Peyer's patch (tissue), 4 donors: Measurements from ENCODE around the gene CRX. TPM values are rescaled to one million over a fixed set of nuclear protein-coding genes. Genes with fewer than 3 reads are reported as not detected.
A peak's percentile ranks its signal among the peaks of the same experiment; 100 is the strongest.

ENCODE experiments used
- DNase-seq, 3 donors: peaks; one replicate each; pipeline ENCODE4 v3.0.0-alpha.2; 2017 to 2019
- H3K27ac ChIP-seq, 4 donors: fragments of 200-600 bp; sonication (generic); one replicate each; pipeline ENCODE4 v1.5.1; 2016 to 2019
- H3K27me3 ChIP-seq, 2 donors: fragments of 200-600 bp; sonication (generic); one replicate each; pipeline ENCODE4 v1.5.1; 2019
- H3K36me3 ChIP-seq, 3 donors: fragments of 200-600 bp; sonication (generic); one replicate each; pipeline ENCODE4 v1.5.1; 2016 to 2019
- H3K4me1 ChIP-seq, 4 donors: fragments of 200-600 bp; sonication (generic); one replicate each; pipeline ENCODE4 v1.5.1; 2016 to 2019
- H3K4me3 ChIP-seq, 4 donors: fragments of 200-600 bp; sonication (generic); 1 replicate in 3 of 4; 2 replicates in 1 of 4; pipeline ENCODE4 v1.5.1; 2016 to 2019; ENCODE audit warnings: mild to moderate bottlenecking in 1 of 4
- H3K9me3 ChIP-seq, 4 donors: fragments of 200-600 bp; sonication (generic); one replicate each; pipeline ENCODE4 v1.5.1; 2016 to 2019; ENCODE audit warnings: mild to moderate bottlenecking in 1 of 4
- POLR2A ChIP-seq, 2 donors: fragments of 450-650 bp; IDR thresholded peaks; one replicate each; pipeline ENCODE4 v1.5.1; 2017; ENCODE audit warnings: antibody characterized with exemption in 2 of 2, mild to moderate bottlenecking in 2 of 2, moderate library complexity in 2 of 2
- total RNA-seq, 4 donors: library from RNA; depleted of rRNA; stranded (reverse); fragments of >200 nt; gene quantifications; one replicate each; pipeline ENCODE4 v1.1.0, GENCODE V29; 2016
- TF ChIP-seq, protein P1 (sequence below), 6 experiments: fragments of 450-650 bp in 4 of 6; fragments of 200-600 bp in 2 of 6; sonication (generic) in 1 of 6; IDR thresholded peaks; one replicate each; pipeline ENCODE4 v1.5.1; 2017 to 2019; ENCODE audit warnings: antibody characterized with exemption in 6 of 6, mild to moderate bottlenecking in 3 of 6, moderate library complexity in 1 of 6

CRX gene
- total RNA-seq, 4 donors from 2014 or later, result not detected

DNA sequence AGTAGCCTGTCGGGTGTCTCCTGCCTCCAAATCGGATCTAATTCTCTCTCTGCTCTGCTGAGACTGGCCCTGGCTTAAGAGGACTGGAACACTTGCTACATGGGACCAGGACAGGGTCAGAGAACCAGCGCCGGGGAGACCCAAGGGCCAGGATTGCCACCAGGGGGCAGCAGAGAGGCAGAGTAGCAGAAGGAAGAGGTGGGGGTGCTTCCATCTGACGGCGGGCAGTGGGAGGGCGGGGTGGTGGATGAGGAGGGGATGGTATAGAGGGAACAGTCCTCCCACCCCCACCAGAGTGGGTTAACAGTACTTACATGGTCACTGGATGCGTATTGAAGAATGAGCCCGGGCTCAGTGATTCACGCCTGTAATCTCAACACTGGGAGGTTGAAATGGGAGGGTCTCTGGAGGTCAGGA, 31.3 kb upstream of the CRX start:
- TF ChIP-seq POLR2A (IDR thresholded peaks at IDR 0.05), result no peak
- TF ChIP-seq, protein P1, sequence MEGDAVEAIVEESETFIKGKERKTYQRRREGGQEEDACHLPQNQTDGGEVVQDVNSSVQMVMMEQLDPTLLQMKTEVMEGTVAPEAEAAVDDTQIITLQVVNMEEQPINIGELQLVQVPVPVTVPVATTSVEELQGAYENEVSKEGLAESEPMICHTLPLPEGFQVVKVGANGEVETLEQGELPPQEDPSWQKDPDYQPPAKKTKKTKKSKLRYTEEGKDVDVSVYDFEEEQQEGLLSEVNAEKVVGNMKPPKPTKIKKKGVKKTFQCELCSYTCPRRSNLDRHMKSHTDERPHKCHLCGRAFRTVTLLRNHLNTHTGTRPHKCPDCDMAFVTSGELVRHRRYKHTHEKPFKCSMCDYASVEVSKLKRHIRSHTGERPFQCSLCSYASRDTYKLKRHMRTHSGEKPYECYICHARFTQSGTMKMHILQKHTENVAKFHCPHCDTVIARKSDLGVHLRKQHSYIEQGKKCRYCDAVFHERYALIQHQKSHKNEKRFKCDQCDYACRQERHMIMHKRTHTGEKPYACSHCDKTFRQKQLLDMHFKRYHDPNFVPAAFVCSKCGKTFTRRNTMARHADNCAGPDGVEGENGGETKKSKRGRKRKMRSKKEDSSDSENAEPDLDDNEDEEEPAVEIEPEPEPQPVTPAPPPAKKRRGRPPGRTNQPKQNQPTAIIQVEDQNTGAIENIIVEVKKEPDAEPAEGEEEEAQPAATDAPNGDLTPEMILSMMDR (IDR thresholded peaks at IDR 0.05), result peak in 5 of 6 experiments; percentile 61 to 83 (median 63)
- Histone ChIP-seq H3K27me3 (no peaks in the 10 kb centered on the region), H3K4me1 (peaks cover 0 to 4% (median 0%) of the 10 kb centered on the region in 4 donors), H3K9me3 (peaks cover 0 to 4% (median 0%) of the 10 kb centered on the region in 4 donors), H3K4me3 (no peak overlapping the region), H3K36me3 (peaks cover 0 to 12% (median 0%) of the 10 kb centered on the region in 3 donors), H3K27ac (no peak overlapping the region)
- DNase-seq, result peak; percentile 74 to 91 (median 85)

DNA sequence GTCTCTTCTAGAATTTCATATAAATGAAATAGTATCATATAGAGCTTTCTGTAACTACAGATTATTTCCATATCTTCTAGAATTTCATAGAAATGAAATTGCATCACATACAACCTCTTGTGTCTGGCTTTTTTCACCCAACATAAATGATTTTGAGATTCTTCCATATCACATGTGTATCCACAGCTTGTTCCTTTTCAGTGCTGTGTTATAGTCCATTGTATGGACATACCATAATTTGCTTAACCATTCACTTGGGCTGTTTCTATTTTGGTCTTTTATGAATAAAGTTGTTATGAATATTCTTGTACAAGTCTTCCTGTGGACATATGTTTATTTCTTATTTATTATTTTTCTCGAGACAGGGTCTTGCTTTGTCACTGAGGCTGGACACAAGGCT, 29.1 kb upstream of the CRX start:
- Histone ChIP-seq H3K4me3 (no peak overlapping the region), H3K36me3 (no peaks in the 10 kb centered on the region), H3K27ac (no peak overlapping the region), H3K27me3 (no peaks in the 10 kb centered on the region), H3K4me1 (peaks cover 0 to 4% (median 0%) of the 10 kb centered on the region in 4 donors), H3K9me3 (peaks cover 0 to 4% (median 0%) of the 10 kb centered on the region in 4 donors)
- no peak for TF ChIP-seq POLR2A (IDR thresholded peaks at IDR 0.05)
- TF ChIP-seq, protein P1 (IDR thresholded peaks at IDR 0.05), result no peak
- DNase-seq, result no peak

DNA sequence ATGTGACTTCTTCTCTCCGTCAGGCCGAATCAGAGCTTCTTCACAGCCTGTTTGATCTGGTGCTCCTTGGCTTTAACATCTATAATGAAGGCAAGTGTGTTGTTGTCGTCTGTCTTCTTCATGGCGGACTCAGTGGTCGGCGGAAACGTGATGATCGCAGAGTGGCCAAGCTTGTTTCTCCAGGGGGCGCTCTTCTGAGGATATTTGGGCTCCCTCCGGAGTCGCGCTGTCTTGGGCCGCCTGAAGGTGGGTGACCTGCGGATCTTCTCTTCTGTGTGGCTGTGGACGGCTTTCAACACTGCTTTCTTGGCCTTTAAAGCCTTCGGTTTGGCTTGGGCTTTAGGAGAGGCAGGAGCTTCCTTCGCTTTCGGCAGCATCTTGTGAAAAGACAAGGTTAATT, 27.2 kb upstream of the CRX start:
- H3K9me3 ChIP-seq, result peaks cover 0 to 4% (median 0%) of the 10 kb centered on the region in 4 donors
- H3K4me3 ChIP-seq, result no peak overlapping the region
- DNase-seq, result no peak
- no peak overlapping the region for H3K27ac ChIP-seq
- H3K36me3 ChIP-seq, result no peaks in the 10 kb centered on the region
- no peaks in the 10 kb centered on the region for H3K27me3 ChIP-seq
- peaks cover 0 to 4% (median 0%) of the 10 kb centered on the region in 4 donors for H3K4me1 ChIP-seq
- TF ChIP-seq, protein P1 (IDR thresholded peaks at IDR 0.05), result no peak
- TF ChIP-seq POLR2A (IDR thresholded peaks at IDR 0.05), result no peak

DNA sequence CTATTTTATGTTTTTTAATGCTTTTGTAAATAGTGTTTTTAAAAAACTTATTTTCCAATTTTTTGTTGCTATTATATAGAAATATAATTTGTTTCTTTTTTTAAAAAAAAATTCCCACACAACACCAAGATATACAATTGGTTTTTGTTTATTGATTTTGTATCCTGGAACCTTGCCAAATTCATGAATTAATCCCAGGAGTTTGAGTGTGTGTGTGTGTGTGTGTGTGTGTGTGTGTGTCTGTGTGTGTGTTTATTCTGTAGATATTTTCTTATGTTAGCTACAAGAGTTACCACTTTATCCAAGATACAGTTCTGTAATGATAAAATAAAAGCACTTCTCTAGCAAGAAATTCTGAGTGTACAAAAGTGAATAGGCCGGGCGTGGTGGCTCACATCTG, 25.0 kb upstream of the CRX start:
- Histone ChIP-seq H3K27me3 (no peaks in the 10 kb centered on the region), H3K4me1 (no peaks in the 10 kb centered on the region), H3K9me3 (peaks cover 0 to 4% (median 0%) of the 10 kb centered on the region in 4 donors), H3K27ac (no peak overlapping the region), H3K4me3 (no peak overlapping the region), H3K36me3 (no peaks in the 10 kb centered on the region)
- no peak for DNase-seq
- TF ChIP-seq, protein P1 (IDR thresholded peaks at IDR 0.05), result no peak
- no peak for TF ChIP-seq POLR2A (IDR thresholded peaks at IDR 0.05)

DNA sequence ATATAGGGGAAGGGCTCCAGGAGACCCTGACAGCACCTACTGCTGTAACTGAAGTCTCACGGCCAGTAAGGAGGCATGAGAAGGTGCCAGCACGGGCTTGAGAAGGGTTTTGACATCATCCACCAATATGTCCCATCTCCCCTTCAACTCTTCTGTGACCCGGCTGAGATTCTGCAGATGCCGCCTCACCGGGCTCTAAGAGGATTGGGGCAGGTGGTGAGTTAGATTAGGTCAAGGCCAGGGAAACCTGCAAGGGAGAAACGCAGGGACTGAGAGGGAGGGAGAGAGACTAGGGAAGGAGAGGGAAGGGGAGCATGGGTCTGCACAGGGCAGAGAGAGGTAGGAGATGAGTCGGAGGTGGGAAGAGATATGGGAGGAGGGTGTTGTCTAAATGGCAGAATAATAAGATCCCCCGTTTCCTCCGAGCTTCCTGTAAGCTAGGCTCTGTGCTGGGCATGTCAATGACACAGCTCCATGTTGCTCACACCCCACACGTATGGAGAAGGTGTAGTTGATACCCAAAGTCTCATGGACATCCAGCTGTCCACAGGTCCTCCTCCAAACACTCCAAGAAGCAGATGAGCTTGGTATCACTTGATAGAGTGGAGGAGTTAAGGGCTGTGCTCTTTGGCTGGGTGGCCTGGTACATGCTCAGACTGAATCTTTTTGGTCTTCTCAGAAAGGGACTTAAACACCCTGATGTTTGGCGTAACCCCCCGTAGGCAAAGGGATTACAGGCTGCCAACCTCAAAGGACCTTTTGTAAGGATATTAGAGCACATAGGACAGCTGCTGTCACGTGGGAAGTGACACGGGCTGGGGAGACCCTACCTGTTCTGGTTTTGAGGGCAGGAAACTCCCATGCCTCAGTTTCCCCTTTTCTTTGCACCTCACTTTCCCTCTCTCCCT, 23.5 kb upstream of the CRX start:
- no peak overlapping the region for H3K27ac ChIP-seq
- no peak for DNase-seq

More for the DNA sequence above, 23.5 kb upstream of the CRX start:
- Histone ChIP-seq H3K4me3 (no peak overlapping the region), H3K4me1 (no peaks in the 10 kb centered on the region), H3K27me3 (no peaks in the 10 kb centered on the region), H3K9me3 (no peaks in the 10 kb centered on the region), H3K36me3 (no peaks in the 10 kb centered on the region)
- TF ChIP-seq, protein P1 (IDR thresholded peaks at IDR 0.05), result no peak
- TF ChIP-seq POLR2A (IDR thresholded peaks at IDR 0.05), result no peak
